GM12878 (cell line): ENCODE data around the gene PLCD1. TPM values are rescaled to one million over a fixed set of nuclear protein-coding genes. Genes with fewer than 3 reads are reported as not detected.

Experiments
- ATAC-seq: fragments of 200-7000 bp; cut with Tn5 transposase; 3 replicates; pipeline ENCODE4 v1.9.1; 2020; ENCODE audit warnings: mild to moderate bottlenecking, moderate library complexity
- BruUV-seq: library from RNA; stranded (reverse); fragments of 400-500 nt; replicated peaks from 2 replicates; lab custom pipeline; 2021; lab: Mats Ljungman, UMichigan
- CTCF ChIA-PET: fragments of 300-600 bp; sonication (Branson Sonifier 250); formaldehyde crosslinking; extraction: SDS; loops from one replicate; lab custom pipeline; 2021; ENCODE audit warnings: inconsistent platforms; lab: Yijun Ruan, JAX
- POLR2A ChIA-PET: fragments of 350-600 bp; formaldehyde crosslinking; extraction: SDS; loops from one replicate; lab custom pipeline; 2021; ENCODE audit warnings: inconsistent platforms; lab: Charles Lee
- RAD21 ChIA-PET: fragments of 300-600 bp; sonication (Branson Sonifier 250); formaldehyde crosslinking; loops from one replicate; lab custom pipeline; 2023; ENCODE audit warnings: antibody characterized with exemption; ENCODE audit not compliant: unreplicated experiment; lab: Charles Lee
- SMC1A ChIA-PET: fragments of 300-600 bp; sonication (Branson Sonifier 250); formaldehyde crosslinking; loops from one replicate; lab custom pipeline; 2023; ENCODE audit not compliant: unreplicated experiment, uncharacterized antibody; lab: Charles Lee
- DNase-seq: peaks from one replicate; pipeline ENCODE4 v3.0.0-alpha.2; 2011; ENCODE audit warnings: low read depth, low spot score
- FAIRE-seq: peaks from 3 replicates; lab custom pipeline; 2011; peaks lifted over from hg19 to GRCh38; lab: Jason Lieb, UNC
- H2AFZ ChIP-seq: 2 replicates; pipeline ENCODE4 v1.6.0; 2011; ENCODE audit warnings: low read depth, low read length, control low read depth; ENCODE audit not compliant: control insufficient read depth
- H3K27ac ChIP-seq: 2 replicates; pipeline ENCODE4 v1.5.1; 2011; ENCODE audit warnings: control low read depth; ENCODE audit not compliant: control insufficient read depth, insufficient read depth
- H3K27me3 ChIP-seq, 2 experiments: replicated peaks in 1 of 2; 2 replicates each; pipeline versions ENCODE4 v1.6.0 to v1.6.1; 2011; ENCODE audit warnings: low read length in 1 of 2; ENCODE audit not compliant: control insufficient read depth in 2 of 2, insufficient read depth in 2 of 2
- H3K36me3 ChIP-seq, 2 experiments: 2 replicates each; pipeline ENCODE4 v1.5.1; 2011; ENCODE audit warnings: low read length in 1 of 2; ENCODE audit not compliant: control insufficient read depth in 2 of 2, insufficient read depth in 2 of 2
- H3K4me1 ChIP-seq: 2 replicates; pipeline ENCODE4 v1.6.1; 2011; ENCODE audit warnings: mild to moderate bottlenecking, low read length, moderate library complexity, mixed read lengths; ENCODE audit not compliant: control insufficient read depth, insufficient read depth
- H3K4me2 ChIP-seq: 2 replicates; pipeline ENCODE4 v1.6.0; 2011; ENCODE audit warnings: control low read depth; ENCODE audit not compliant: control insufficient read depth, insufficient read depth
- H3K4me3 ChIP-seq: fragments of 200-600 bp; sonication (generic); 2 replicates; pipeline ENCODE4 v1.5.1; 2016
- H3K79me2 ChIP-seq: 2 replicates; pipeline ENCODE4 v1.6.0; 2011; ENCODE audit warnings: low read length; ENCODE audit not compliant: control insufficient read depth, insufficient read depth
- H3K9ac ChIP-seq: 2 replicates; pipeline ENCODE4 v1.8.0; 2011; ENCODE audit warnings: low read length, control low read depth, mixed read lengths; ENCODE audit not compliant: control insufficient read depth, insufficient read depth
- H3K9me3 ChIP-seq: replicated peaks from 3 replicates; pipeline ENCODE4 v1.5.1; 2011; ENCODE audit warnings: mild to moderate bottlenecking, low read length; ENCODE audit not compliant: control insufficient read depth, insufficient read depth
- H4K20me1 ChIP-seq: 2 replicates; pipeline ENCODE4 v1.6.0; 2011; ENCODE audit not compliant: control insufficient read depth, insufficient read depth
- BRCA1 ChIP-seq: IDR thresholded peaks from 2 replicates; pipeline ENCODE4 v1.6.1; 2011; ENCODE audit warnings: low read depth, low read length, improper control_type of control experiment
- FOS ChIP-seq: IDR thresholded peaks from 3 replicates; pipeline ENCODE4 v1.6.1; 2011; ENCODE audit warnings: borderline replicate concordance; ENCODE audit not compliant: insufficient read length; ENCODE audit errors: extremely low read depth
- HDAC6 ChIP-seq: fragments of 200-600 bp; sonication (generic); IDR thresholded peaks from one replicate; pipeline ENCODE4 v1.8.0; 2017; ENCODE audit warnings: antibody characterized with exemption; ENCODE audit not compliant: unreplicated experiment
- NR2F1 ChIP-seq: fragments of 450-650 bp; conservative IDR thresholded peaks from 2 replicates; pipeline ENCODE4 v1.6.1; 2017; ENCODE audit warnings: mild to moderate bottlenecking
- ZNF274 ChIP-seq: IDR thresholded peaks from one replicate; pipeline ENCODE4 v1.8.0; 2011; ENCODE audit not compliant: insufficient read length, insufficient read depth
- ZSCAN29 ChIP-seq: fragments of 450-650 bp; IDR thresholded peaks from 2 replicates; pipeline ENCODE4 v1.6.1; 2017; ENCODE audit warnings: mild to moderate bottlenecking, moderate library complexity
- WGBS: methylation state at CpG from one replicate; pipeline ENCODE4 v1.1.6; 2016; ENCODE audit warnings: low lambda C conversion rate; ENCODE audit not compliant: insufficient replicate concordance, insufficient coverage; ENCODE audit errors: missing lambda C conversion rate; 5-methylcytosine and 5-hydroxymethylcytosine counted together
- in situ Hi-C: fragments of 300-500 bp; cut with MboI; formaldehyde crosslinking; loops from 9 replicates; pipeline ENCODE4 v1.14.3; 2018; ENCODE audit warnings: mixed read lengths
- intact Hi-C: fragments of 100-400 bp; cut with micrococcal nuclease; formaldehyde crosslinking; loops from one replicate; pipeline ENCODE4 v1.14.2; 2022; ENCODE audit not compliant: unreplicated experiment
- polyA plus RNA-seq, 11 experiments: library from polyadenylated mRNA; depleted of rRNA in 4 of 11; unstranded in 6 of 11; stranded (reverse) in 5 of 11; fragments of >200 nt; fragmentation: Nextera tagmentation in 4 of 11; fragmentation: Illumina TruSeq in 1 of 11; extraction: Ambion mirVana in 4 of 11; extraction: Trizol in 1 of 11; gene quantifications; 1 replicate in 1 of 11; 2 replicates in 10 of 11; pipeline versions ENCODE4 v1.2.1 to v1.2.3, GENCODE V29; 2011 to 2016; ENCODE audit warnings: inconsistent platforms in 2 of 11, missing spikeins in 2 of 11, low read depth in 1 of 11
- total RNA-seq, 4 experiments: library from RNA; depleted of rRNA in 3 of 4; stranded (reverse); fragments of >200 nt in 3 of 4; fragmentation: Illumina TruSeq in 1 of 4; extraction: Trizol in 1 of 4; gene quantifications; 2 replicates each; pipeline versions ENCODE4 v1.2.1 to v1.2.3, GENCODE V29; 2013 to 2021
- TF ChIP-seq, protein P1 (sequence below): fragments of 450-650 bp; IDR thresholded peaks from 2 replicates; pipeline ENCODE4 v1.6.1; 2018; ENCODE audit warnings: mild to moderate bottlenecking, low read depth, moderate library complexity; ENCODE audit not compliant: partially characterized antibody
- TF ChIP-seq, protein P2 (sequence below): fragments of 450-650 bp; formaldehyde crosslinking; IDR thresholded peaks from 2 replicates; pipeline ENCODE4 v1.4.0; 2020; ENCODE audit warnings: mild to moderate bottlenecking, moderate library complexity

PLCD1 gene
- total and polyA plus RNA-seq, 10 of the 15 experiments (the other 5 are each of a cell fraction or from before 2014, with no cell fraction given) = 0.20 to 3.9 (median 1.2) TPM; not detected in 1

DNA sequence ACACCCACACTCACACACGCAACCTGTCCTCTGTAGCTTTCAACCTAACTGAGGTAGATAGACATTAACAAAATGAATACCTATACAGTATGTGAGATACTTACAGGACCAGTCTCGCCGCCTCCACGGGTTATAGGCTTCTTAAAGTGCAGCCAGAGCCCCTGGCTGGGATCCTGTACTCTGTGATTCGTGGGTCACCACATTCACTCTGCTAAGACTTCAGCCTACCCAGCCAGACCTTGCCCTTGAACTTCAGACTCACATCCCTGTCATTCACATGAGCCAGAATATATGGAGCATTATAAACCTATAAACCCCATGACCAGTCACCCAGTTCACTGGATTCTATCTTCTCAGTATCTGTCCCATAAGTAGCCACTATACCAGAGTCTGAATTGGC is 11.0 kb upstream of the PLCD1 start:
- H3K27ac ChIP-seq = no peak overlapping the region
- TF ChIP-seq, protein P1, sequence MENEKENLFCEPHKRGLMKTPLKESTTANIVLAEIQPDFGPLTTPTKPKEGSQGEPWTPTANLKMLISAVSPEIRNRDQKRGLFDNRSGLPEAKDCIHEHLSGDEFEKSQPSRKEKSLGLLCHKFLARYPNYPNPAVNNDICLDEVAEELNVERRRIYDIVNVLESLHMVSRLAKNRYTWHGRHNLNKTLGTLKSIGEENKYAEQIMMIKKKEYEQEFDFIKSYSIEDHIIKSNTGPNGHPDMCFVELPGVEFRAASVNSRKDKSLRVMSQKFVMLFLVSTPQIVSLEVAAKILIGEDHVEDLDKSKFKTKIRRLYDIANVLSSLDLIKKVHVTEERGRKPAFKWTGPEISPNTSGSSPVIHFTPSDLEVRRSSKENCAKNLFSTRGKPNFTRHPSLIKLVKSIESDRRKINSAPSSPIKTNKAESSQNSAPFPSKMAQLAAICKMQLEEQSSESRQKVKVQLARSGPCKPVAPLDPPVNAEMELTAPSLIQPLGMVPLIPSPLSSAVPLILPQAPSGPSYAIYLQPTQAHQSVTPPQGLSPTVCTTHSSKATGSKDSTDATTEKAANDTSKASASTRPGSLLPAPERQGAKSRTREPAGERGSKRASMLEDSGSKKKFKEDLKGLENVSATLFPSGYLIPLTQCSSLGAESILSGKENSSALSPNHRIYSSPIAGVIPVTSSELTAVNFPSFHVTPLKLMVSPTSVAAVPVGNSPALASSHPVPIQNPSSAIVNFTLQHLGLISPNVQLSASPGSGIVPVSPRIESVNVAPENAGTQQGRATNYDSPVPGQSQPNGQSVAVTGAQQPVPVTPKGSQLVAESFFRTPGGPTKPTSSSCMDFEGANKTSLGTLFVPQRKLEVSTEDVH = no peak
- TF ChIP-seq ZNF274 (no peak), FOS (no peak), BRCA1 (no peak), ZSCAN29 (no peak), HDAC6 (no peak), NR2F1 (no peak)
- TF ChIP-seq, protein P2, sequence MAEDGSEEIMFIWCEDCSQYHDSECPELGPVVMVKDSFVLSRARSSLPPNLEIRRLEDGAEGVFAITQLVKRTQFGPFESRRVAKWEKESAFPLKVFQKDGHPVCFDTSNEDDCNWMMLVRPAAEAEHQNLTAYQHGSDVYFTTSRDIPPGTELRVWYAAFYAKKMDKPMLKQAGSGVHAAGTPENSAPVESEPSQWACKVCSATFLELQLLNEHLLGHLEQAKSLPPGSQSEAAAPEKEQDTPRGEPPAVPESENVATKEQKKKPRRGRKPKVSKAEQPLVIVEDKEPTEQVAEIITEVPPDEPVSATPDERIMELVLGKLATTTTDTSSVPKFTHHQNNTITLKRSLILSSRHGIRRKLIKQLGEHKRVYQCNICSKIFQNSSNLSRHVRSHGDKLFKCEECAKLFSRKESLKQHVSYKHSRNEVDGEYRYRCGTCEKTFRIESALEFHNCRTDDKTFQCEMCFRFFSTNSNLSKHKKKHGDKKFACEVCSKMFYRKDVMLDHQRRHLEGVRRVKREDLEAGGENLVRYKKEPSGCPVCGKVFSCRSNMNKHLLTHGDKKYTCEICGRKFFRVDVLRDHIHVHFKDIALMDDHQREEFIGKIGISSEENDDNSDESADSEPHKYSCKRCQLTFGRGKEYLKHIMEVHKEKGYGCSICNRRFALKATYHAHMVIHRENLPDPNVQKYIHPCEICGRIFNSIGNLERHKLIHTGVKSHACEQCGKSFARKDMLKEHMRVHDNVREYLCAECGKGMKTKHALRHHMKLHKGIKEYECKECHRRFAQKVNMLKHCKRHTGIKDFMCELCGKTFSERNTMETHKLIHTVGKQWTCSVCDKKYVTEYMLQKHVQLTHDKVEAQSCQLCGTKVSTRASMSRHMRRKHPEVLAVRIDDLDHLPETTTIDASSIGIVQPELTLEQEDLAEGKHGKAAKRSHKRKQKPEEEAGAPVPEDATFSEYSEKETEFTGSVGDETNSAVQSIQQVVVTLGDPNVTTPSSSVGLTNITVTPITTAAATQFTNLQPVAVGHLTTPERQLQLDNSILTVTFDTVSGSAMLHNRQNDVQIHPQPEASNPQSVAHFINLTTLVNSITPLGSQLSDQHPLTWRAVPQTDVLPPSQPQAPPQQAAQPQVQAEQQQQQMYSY (CRISPR knock-in tag) = no peak
- ChIA-PET CTCF (interaction anchor here (1.3 to 2.5 kb wide), 5 partner anchors 35 to 78 kb away, joined by 3 to 9 read pairs (median 4); no protein-coding TSS in a partner anchor), POLR2A (no interaction called here), SMC1A (interaction anchor here (1.0 kb wide), 1 partner anchor 66 kb away, joined by 3 read pairs; no protein-coding TSS in a partner anchor), RAD21 (no interaction called here)
- FAIRE-seq (no peak), DNase-seq (no peak), ATAC-seq (no peak)
- H3K4me3 ChIP-seq = no peak overlapping the region; the same call in 1 of the 2 replicates
- H3K36me3 ChIP-seq = no peaks in the 10 kb centered on the region
- H4K20me1 ChIP-seq = no peaks in the 10 kb centered on the region
- H3K27me3 ChIP-seq = peaks cover 0 to 3% of the 10 kb centered on the region in 2 experiments; a peak in 2 of 4 replicates
- in situ Hi-C loops (no loop called here), intact Hi-C loops (loop anchor here (1.0 kb wide), 1 partner anchor 36 kb away; no protein-coding TSS in a partner anchor)
- no peak overlapping the region for H3K4me2 ChIP-seq
- 52% methylated on average over 5 of the region's 5 CpGs for WGBS
- H3K4me1 ChIP-seq = peaks cover 13% of the 10 kb centered on the region
- no peaks in the 10 kb centered on the region for H3K79me2 ChIP-seq
- H3K9me3 ChIP-seq = no peaks in the 10 kb centered on the region
- H3K9ac ChIP-seq = no peak overlapping the region
- BruUV-seq = no TSS peak
- no peak overlapping the region; the same call in 1 of the 2 replicates for H2AFZ ChIP-seq
